Naive thymus-derived CD8-positive, alpha-beta T cell (primary cell): ENCODE results near the gene TMEM167A. TPM values are rescaled to one million over a fixed set of nuclear protein-coding genes. Genes with fewer than 3 reads are reported as not detected.
"Not testable (repeated sequence)": the region's sequence is repeated elsewhere in the genome, so short reads cannot be mapped to it uniquely, and the experiment has no call there.

ENCODE experiments used
- ATAC-seq, 2 donors: fragments of 150-1000 bp; cut with Tn5 transposase in 1 of 2; sonication (Bioruptor Pico), chemical (Tn5 transposase) in 1 of 2; 1 replicate in 1 of 2; 2 replicates in 1 of 2; pipeline ENCODE4 v1.10.0; 2021; ENCODE audit warnings: mild to moderate bottlenecking in 2 of 2, moderate library complexity in 2 of 2
- POLR2A ChIA-PET: fragments of 350-600 bp; sonication (Branson Sonifier 250); formaldehyde crosslinking; loops from one replicate; lab custom pipeline; 2021; ENCODE audit warnings: antibody characterized with exemption; lab: Charles Lee
- DNase-seq, 10 donors: peaks; one replicate each; pipeline versions ENCODE4 v3.0.0 to v3.0.0-alpha.2; 2020 to 2022
- H3K27ac Mint-ChIP-seq, 10 donors: one replicate each; pipeline ENCODE4 v1.8.0; 2020 to 2022; ENCODE audit warnings: mild to moderate bottlenecking in 10 of 10, mixed read lengths in 10 of 10, moderate library complexity in 4 of 10, inconsistent platforms in 1 of 10
- H3K27me3 Mint-ChIP-seq, 5 donors: one replicate each; pipeline ENCODE4 v1.8.0; 2021 to 2022; ENCODE audit warnings: mixed read lengths in 5 of 5
- H3K36me3 Mint-ChIP-seq, 3 donors: one replicate each; pipeline ENCODE4 v1.8.0; 2020 to 2022; ENCODE audit warnings: mixed read lengths in 3 of 3, mild to moderate bottlenecking in 2 of 3, inconsistent platforms in 1 of 3
- H3K4me1 Mint-ChIP-seq, 4 donors: one replicate each; pipeline ENCODE4 v1.8.0; 2021 to 2022; ENCODE audit warnings: mixed read lengths in 4 of 4
- H3K4me3 Mint-ChIP-seq, 10 donors: one replicate each; pipeline ENCODE4 v1.8.0; 2020 to 2022; ENCODE audit warnings: mild to moderate bottlenecking in 10 of 10, mixed read lengths in 10 of 10, moderate library complexity in 6 of 10, inconsistent platforms in 1 of 10
- H3K9me3 Mint-ChIP-seq, 9 donors: one replicate each; pipeline ENCODE4 v1.8.0; 2020 to 2022; ENCODE audit warnings: mixed read lengths in 9 of 9, mild to moderate bottlenecking in 3 of 9, inconsistent platforms in 1 of 9, moderate library complexity in 1 of 9
- polyA plus RNA-seq, 3 donors: library from polyadenylated mRNA; unstranded; fragments of 300-500 nt; fragmentation: Illumina TruSeq; gene quantifications; one replicate each; pipeline ENCODE4 v1.2.3, GENCODE V29; 2021
- total RNA-seq, 8 experiments: library from RNA in 2 of 8; stranded (reverse) in 2 of 8; gene quantifications; one replicate each; pipeline ENCODE4 v1.2.3 and lab custom pipeline; 2021 to 2026

Gene TMEM167A
- total and polyA plus RNA-seq, 5 experiments from 2014 or later = 35.8 to 45.2 (median 38.5) TPM

DNA sequence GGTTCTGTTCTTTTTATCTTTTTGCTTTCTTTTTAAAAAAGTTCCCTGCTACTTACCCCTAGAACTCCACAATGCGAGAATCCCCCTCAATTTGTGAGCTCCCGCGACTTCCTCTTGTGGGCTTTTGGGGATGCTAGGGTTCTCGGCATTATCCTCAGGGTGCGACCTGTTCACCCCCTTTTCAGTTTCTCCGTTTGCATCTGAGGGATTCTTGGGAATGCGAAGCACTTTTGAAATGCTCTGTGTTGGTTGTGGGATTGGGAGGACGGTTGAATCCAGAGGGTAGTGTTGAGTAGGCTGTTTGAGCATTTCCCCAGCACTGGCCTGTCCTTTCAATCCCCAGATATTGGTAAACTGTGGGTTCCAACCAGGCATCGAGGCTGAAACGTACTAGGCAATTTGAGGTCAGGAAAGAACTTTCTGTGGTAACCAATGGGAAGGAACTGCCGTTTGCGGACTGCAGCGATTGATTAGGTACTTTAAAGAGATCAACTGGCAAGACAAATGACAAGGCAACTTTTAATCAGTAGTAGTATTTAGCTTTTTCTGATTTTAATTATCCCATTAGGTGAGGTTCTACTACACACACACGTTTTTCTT is 568 bp upstream of the TMEM167A start:
- H3K4me1 Mint-ChIP-seq = peaks cover 20 to 55% (median 49%) of the 10 kb centered on the region in 4 donors
- peak in 2 of 10 donors; percentile 0 to 1 for DNase-seq
- ATAC-seq = no peak
- H3K27me3 Mint-ChIP-seq = no peaks in the 10 kb centered on the region
- H3K27ac Mint-ChIP-seq = peak overlapping the region; percentile 97 to 100 (median 99)
- H3K4me3 Mint-ChIP-seq = peak overlapping the region; percentile 91 to 99 (median 98)
- peaks cover 0 to 15% (median 15%) of the 10 kb centered on the region in 3 donors for H3K36me3 Mint-ChIP-seq
- POLR2A ChIA-PET = interaction anchor here (0.5 to 1.5 kb wide), 3 partner anchors 794 to 1776 kb away, joined by 3 to 8 read pairs (median 3); partner anchors contain the start of genes RPS23 and ZCCHC9
- no peaks in the 10 kb centered on the region for H3K9me3 Mint-ChIP-seq

DNA sequence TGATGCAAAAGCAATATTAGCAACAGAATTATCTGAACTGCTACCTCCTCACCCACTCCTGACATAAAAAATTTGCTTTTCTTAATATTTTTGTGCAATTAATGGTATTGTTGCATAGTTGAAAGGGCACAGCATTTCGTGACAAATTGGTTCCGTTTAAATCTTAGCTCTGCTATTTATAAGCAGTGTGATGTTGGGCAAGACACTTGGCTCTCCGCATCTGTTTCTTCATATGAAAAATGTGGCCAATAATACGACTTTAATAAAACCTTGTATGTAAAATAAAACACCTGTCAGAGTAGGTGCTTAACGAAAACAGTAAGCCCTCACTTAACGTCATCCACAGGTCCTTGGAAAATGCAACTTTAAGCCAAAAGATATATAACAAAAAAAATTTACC is 4.2 kb downstream of the TMEM167A start:
- POLR2A ChIA-PET = no interaction called here
- Mint-ChIP-seq H3K4me3 (peak overlapping the region in 4 of 10 donors; percentile 7 to 47 (median 16)), H3K36me3 (peaks cover 0 to 29% (median 21%) of the 10 kb centered on the region in 3 donors), H3K4me1 (peaks cover 21 to 92% (median 81%) of the 10 kb centered on the region in 4 donors), H3K9me3 (no peaks in the 10 kb centered on the region), H3K27ac (no peak overlapping the region), H3K27me3 (no peaks in the 10 kb centered on the region)
- DNase-seq = no peak
- ATAC-seq = no peak

DNA sequence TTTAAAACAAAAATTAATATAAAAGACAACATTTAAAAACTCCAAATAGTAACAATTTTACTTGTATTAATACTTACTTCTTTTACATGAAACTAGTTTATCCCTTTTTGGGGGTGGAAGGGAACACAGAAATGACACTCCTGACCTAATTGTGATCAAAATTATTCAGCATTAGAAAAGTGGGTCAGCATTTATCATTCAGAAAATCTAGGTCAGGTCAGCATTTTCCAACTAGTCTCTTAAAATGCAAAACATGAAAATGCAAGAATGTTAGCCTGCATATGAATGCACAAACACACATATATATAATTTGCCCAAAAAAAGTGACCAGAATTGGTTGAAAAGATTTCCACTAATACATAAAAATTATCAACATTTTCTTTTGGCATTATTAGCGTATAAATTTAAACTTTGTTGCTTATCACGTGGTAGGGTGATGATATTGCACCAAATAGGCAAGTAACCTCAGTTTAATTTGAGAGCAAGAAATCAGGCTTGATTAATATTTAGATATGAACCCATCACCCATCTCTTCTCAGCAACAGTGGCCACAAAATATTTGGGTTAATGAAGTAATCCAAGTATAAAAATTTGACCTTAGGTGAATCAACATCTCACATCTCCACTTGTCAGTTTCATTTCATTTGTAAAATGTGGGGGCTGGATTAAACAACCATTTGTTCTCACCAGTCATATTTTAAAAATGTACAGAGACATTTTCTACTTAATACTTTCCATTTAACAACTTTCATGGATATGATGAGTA is 5.7 kb downstream of the TMEM167A start:
- Mint-ChIP-seq H3K4me1 (peaks cover 21 to 93% (median 83%) of the 10 kb centered on the region in 4 donors), H3K27me3 (no peaks in the 10 kb centered on the region), H3K27ac (no peak overlapping the region), H3K36me3 (peaks cover 0 to 31% (median 21%) of the 10 kb centered on the region in 3 donors), H3K4me3 (peak overlapping the region in 6 of 10 donors; percentile 1 to 54 (median 12)), H3K9me3 (no peaks in the 10 kb centered on the region)
- POLR2A ChIA-PET = no interaction called here
- DNase-seq (no peak), ATAC-seq (no peak)

DNA sequence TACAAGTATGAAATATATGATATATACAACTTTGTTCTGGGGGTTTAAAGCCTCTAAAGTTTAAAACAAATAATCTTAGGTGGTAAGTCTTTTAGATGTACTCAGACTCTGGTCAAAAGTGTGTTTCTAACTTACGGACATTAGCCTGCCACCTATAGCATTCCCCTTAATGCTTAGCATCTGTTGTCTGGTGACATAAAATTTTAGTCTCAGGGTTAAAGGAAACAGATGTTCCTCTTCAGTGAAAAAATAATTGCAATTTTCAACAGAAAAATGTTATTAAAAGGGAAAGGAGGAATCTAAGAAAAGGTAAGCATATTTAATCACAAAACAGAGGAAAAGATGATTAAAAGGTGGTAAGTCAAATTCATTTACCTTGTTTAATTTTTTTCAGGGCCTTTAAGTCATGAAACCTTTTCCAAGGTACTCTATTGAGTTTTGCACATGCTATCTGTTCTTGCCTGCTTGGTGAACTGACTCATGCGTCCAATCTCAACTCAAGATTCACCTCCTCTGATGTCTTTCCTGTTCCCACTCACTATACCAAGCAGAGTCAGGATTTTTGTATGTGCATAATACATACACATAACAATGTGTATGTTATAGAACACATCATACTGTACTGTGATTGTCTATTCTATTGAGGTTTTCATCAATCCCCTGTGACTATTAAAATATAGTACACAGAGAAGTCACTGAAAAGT is 7.9 kb downstream of the TMEM167A start:
- no peaks in the 10 kb centered on the region for H3K27me3 Mint-ChIP-seq
- peak overlapping the region in 1 of 10 donors; percentile 3 for H3K27ac Mint-ChIP-seq
- DNase-seq (no peak), ATAC-seq (no peak)
- H3K4me1 Mint-ChIP-seq = peaks cover 21 to 90% (median 74%) of the 10 kb centered on the region in 4 donors
- no peak overlapping the region for H3K4me3 Mint-ChIP-seq
- H3K36me3 Mint-ChIP-seq = peaks cover 0 to 37% (median 16%) of the 10 kb centered on the region in 3 donors
- H3K9me3 Mint-ChIP-seq = no peaks in the 10 kb centered on the region
- POLR2A ChIA-PET = no interaction called here

DNA sequence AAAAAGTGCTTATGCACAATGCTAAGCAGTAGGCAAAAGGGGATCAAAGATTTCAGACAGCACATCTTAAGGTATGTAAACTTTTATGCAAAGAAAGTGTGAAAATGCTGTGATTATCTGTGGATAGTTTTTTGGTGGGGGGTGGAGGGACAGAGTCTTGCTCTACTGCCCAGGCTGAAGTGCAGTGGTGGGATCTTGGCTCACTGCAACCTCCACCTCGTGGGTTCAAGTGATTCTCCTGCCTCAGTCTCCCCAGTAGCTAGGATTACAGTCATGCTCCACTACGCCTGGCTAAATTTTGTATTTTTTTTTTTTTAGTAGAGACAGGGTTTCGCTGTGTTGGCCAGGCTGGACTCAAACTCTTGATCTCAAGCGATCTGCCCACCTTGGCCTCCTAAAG is 9.8 kb downstream of the TMEM167A start:
- POLR2A ChIA-PET = not testable (repeated sequence)

DNA sequence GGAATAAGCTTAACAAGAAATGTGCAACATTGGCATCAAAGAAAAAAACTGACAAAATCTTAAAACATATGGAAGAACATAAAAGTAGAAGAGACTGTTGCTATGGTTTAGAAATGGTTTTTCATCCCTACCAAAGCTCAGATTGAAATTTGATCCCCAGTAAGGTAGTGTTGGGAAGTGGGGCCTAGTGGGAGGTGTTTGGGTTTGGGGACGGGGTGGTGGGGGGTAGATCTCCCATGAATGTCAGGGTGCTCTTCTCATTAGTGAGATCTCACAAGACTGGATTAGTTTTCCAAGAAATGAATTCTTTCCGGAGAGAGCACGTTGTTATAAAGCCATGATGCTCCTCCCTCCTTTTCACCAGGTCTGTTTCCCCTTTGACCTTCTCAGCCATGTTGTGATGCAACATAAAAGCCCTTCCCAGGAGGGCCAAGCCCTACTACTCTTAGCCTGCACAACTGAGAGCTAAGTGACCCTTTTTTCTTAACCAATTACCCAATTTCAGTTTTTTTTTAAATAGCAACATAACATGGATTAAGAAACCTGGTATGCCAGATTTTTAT is 10.6 kb downstream of the TMEM167A start:
- Mint-ChIP-seq H3K27me3 (no peaks in the 10 kb centered on the region), H3K4me3 (no peak overlapping the region), H3K4me1 (peaks cover 12 to 76% (median 56%) of the 10 kb centered on the region in 4 donors), H3K9me3 (no peaks in the 10 kb centered on the region), H3K27ac (peak overlapping the region in 3 of 10 donors; percentile 33 to 53 (median 41)), H3K36me3 (peaks cover 0 to 33% (median 9%) of the 10 kb centered on the region in 3 donors)
- no peak for DNase-seq
- no peak for ATAC-seq
- POLR2A ChIA-PET = no interaction called here

More for the DNA sequence above, 9.8 kb downstream of the TMEM167A start:
- not testable (repeated sequence) for H3K27ac Mint-ChIP-seq, H3K27me3 Mint-ChIP-seq, H3K4me3 Mint-ChIP-seq, ATAC-seq, H3K9me3 Mint-ChIP-seq, DNase-seq
- Mint-ChIP-seq H3K36me3 (peaks cover 0 to 34% (median 7%) of the 10 kb centered on the region in 3 donors), H3K4me1 (peaks cover 15 to 84% (median 63%) of the 10 kb centered on the region in 4 donors)

DNA sequence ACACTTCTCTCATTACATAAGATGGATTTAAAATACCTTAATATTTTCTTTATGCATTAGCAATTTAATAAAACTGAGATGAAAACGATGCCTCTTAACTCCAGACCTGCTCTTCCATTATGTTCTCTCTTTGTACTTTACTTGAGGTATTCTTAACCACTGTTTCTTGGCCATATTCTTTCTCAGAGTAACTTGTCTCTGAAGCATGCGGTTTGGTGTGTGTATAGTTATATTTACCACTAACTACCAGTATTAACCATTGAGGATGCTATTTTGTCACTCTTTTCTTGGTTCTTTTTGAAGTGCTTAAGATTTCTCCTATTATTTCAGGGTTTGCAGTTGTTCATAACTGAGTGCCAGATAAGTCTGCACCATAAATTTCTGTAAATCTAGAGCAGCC is 17.9 kb downstream of the TMEM167A start:
- Mint-ChIP-seq H3K4me3 (no peak overlapping the region), H3K27ac (no peak overlapping the region), H3K4me1 (peaks cover 8 to 47% (median 26%) of the 10 kb centered on the region in 4 donors), H3K27me3 (no peaks in the 10 kb centered on the region), H3K9me3 (no peaks in the 10 kb centered on the region), H3K36me3 (peaks cover 5 to 82% (median 31%) of the 10 kb centered on the region in 3 donors)
- no peak for DNase-seq
- no peak for ATAC-seq
- POLR2A ChIA-PET = no interaction called here

DNA sequence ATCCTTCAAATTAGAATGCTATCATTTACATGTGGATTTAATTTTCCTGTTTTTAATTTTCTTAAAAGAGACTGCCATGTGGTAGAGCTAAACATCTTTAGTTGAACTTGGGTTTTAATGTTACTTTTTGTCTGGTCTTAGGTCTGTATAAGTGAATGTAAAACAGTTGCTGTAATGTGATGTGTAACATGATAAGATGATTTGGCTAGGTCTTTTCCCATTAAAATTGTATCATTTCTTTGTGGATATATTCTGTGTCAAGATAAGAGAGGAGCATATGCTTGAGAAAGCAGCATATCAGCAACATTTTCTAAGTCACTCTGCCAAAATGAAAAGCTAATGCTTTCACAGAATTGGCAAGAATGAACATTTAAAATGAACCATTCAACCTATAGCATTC is 18.5 kb downstream of the TMEM167A start:
- H3K27me3 Mint-ChIP-seq = no peaks in the 10 kb centered on the region
- no peak for ATAC-seq
- no peaks in the 10 kb centered on the region for H3K9me3 Mint-ChIP-seq
- peaks cover 6 to 44% (median 24%) of the 10 kb centered on the region in 4 donors for H3K4me1 Mint-ChIP-seq
- H3K4me3 Mint-ChIP-seq = no peak overlapping the region
- POLR2A ChIA-PET = no interaction called here
- peaks cover 11 to 84% (median 32%) of the 10 kb centered on the region in 3 donors for H3K36me3 Mint-ChIP-seq
- no peak overlapping the region for H3K27ac Mint-ChIP-seq
- DNase-seq = no peak

DNA sequence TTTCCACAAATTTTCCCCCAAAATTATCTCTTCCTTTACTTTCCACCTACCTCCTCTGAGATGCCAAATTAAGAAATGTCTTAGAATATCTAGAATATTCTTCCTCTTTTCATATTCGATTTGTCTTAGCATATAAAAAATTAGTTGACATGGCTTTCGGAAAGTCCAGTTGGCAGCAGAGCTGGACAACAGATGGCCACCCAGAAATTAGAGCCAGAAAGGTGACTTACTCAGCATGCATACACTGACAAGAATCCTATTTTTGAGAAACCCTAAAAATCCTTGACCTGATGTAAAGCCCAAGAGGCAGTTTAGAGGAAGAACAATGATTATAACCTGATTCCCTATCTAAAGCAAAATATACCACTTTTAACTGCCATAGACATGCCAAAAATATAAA is 22.0 kb downstream of the TMEM167A start:
- H3K27ac Mint-ChIP-seq = peak overlapping the region in 1 of 10 donors; percentile 40
- peaks cover 13 to 74% (median 24%) of the 10 kb centered on the region in 3 donors for H3K36me3 Mint-ChIP-seq
- peaks cover 6 to 24% (median 16%) of the 10 kb centered on the region in 4 donors for H3K4me1 Mint-ChIP-seq
- H3K27me3 Mint-ChIP-seq = no peaks in the 10 kb centered on the region
- ATAC-seq (no peak), DNase-seq (no peak)
- POLR2A ChIA-PET = no interaction called here
- H3K4me3 Mint-ChIP-seq = no peak overlapping the region
- no peaks in the 10 kb centered on the region for H3K9me3 Mint-ChIP-seq

DNA sequence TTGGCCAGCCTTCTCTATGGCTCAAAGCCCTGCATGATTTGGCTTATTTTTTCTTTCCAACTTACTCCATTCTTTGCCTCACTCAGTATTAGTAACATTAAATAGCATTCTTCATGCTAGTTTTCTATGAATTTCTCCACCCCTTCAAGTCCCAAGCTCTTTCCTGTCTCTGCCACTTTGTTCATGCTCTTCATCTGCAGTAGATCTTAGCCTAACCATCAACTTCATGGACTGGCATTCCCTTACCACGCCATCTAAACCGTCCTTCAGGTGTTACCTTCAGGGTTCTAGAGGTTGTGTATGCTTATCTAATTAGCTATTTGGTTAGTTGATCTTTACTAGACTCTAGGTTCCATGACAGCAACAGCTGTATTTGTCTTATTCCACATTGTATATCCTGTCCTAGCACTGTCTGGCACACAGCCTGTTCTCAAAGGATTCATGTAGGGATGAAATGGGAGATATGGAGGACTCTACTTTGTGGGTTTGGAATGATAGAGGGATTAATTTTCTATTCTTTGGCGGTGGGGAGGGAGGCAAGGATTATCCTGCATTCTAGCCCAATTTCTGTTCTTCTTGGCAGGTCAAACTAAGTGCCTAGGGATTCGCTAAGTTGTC is 26.4 kb downstream of the TMEM167A start:
- no peak for ATAC-seq
- Mint-ChIP-seq H3K4me3 (no peak overlapping the region), H3K4me1 (peaks cover 0 to 5% (median under 1%) of the 10 kb centered on the region in 4 donors), H3K9me3 (no peaks in the 10 kb centered on the region), H3K27me3 (no peaks in the 10 kb centered on the region), H3K27ac (peak overlapping the region in 2 of 10 donors; percentile 15 to 31), H3K36me3 (peaks cover 10 to 39% (median 21%) of the 10 kb centered on the region in 3 donors)
- DNase-seq = no peak
- POLR2A ChIA-PET = no interaction called here

DNA sequence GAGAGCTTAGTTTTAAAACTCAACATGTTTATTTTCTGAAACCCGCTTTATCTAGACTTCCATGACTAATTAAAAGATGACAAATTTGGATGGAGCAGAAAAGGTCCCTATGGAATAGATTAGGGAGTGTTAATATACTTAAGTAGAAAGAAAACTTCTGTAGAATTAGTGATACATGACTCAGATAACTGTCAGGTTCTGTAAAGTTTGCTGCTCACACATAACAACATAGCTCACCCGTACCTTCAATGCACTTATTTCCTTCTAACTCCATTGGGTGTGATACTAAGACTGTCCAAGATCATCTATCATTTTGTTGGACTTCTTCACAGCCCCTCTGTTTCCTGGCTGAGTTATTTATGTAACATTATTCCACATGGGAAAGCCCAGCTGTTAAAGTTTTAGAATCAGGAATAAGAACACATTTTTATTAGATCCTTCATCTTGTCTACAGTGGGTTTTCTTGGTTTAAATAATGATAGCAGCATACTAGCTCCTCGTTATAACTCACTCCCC is 27.8 kb downstream of the TMEM167A start:
- no peak overlapping the region for H3K4me3 Mint-ChIP-seq
- POLR2A ChIA-PET = no interaction called here
- DNase-seq (no peak), ATAC-seq (no peak)
- H3K4me1 Mint-ChIP-seq = peaks cover 0 to 3% (median 0%) of the 10 kb centered on the region in 4 donors
- H3K27me3 Mint-ChIP-seq = no peaks in the 10 kb centered on the region
- no peaks in the 10 kb centered on the region for H3K9me3 Mint-ChIP-seq
- peak overlapping the region in 1 of 10 donors; percentile 33 for H3K27ac Mint-ChIP-seq
- H3K36me3 Mint-ChIP-seq = peaks cover 9 to 25% (median 16%) of the 10 kb centered on the region in 3 donors

DNA sequence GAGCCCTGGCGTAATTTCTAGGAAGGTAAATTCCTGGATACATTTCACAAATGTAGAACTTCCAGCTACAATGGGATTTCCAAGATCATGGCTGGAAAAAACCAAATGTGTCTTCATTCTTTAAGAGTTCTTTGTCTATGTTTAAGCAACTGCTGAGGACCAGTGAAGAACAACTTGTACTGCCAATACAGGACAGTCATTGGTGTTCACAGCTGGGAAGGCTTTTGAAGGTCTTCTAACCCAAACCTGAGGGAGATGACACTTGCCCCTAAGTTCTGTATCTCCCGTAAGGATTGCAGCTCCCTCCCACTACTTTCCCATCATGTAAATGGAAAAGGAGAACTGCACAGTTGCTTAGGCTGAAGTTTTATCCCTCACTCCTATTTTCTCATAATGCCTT is 28.4 kb downstream of the TMEM167A start:
- H3K9me3 Mint-ChIP-seq = no peaks in the 10 kb centered on the region
- H3K36me3 Mint-ChIP-seq = peaks cover 6 to 19% (median 15%) of the 10 kb centered on the region in 3 donors
- no peaks in the 10 kb centered on the region for H3K4me1 Mint-ChIP-seq
- no peak overlapping the region for H3K4me3 Mint-ChIP-seq
- DNase-seq (no peak), ATAC-seq (no peak)
- H3K27me3 Mint-ChIP-seq = no peaks in the 10 kb centered on the region
- no peak overlapping the region for H3K27ac Mint-ChIP-seq
- POLR2A ChIA-PET = no interaction called here
